AG04450 (cell line): Measurements from ENCODE around the gene GPR137. TPM values are rescaled to one million over a fixed set of nuclear protein-coding genes. Genes with fewer than 3 reads are reported as not detected.

ENCODE experiments used
- CTCF ChIA-PET: fragments of 300-600, 350-600 bp; formaldehyde crosslinking; extraction: SDS; loops from one replicate; lab custom pipeline; 2022; ENCODE audit warnings: antibody characterized with exemption, inconsistent platforms; lab: Charles Lee
- POLR2A ChIA-PET: fragments of 350-600 bp; formaldehyde crosslinking; extraction: SDS; loops from one replicate; lab custom pipeline; 2021; ENCODE audit warnings: antibody characterized with exemption, inconsistent platforms; lab: Yijun Ruan, JAX
- DNase-seq: peaks from one replicate; pipeline ENCODE4 v3.0.0-alpha.2; 2011; ENCODE audit warnings: low read depth, low spot score
- H3K27ac ChIP-seq: one replicate; pipeline ENCODE4 v1.5.1; 2012; ENCODE audit warnings: low read depth, low read length, control low read depth
- H3K27me3 ChIP-seq: one replicate; pipeline ENCODE4 v1.6.0; 2012; ENCODE audit warnings: low read length; ENCODE audit not compliant: control insufficient read depth, insufficient read depth
- H3K4me3 ChIP-seq: 2 replicates; pipeline ENCODE4 v1.5.1; 2011; ENCODE audit warnings: mild to moderate bottlenecking, low read depth, low read length, control low read depth
- H3K9me3 ChIP-seq: 2 replicates; pipeline ENCODE4 v1.5.1; 2012; ENCODE audit warnings: low read length; ENCODE audit not compliant: control insufficient read depth, insufficient read depth
- CTCF ChIP-seq: IDR thresholded peaks from 2 replicates; pipeline ENCODE4 v1.5.1; 2011; ENCODE audit warnings: low read depth, low read length, control low read depth, inconsistent platforms
- polyA plus RNA-seq: library from polyadenylated mRNA; depleted of rRNA; stranded (reverse); fragments of >200 nt; gene quantifications from 2 replicates; pipeline ENCODE4 v1.2.3, GENCODE V29; 2011

Gene GPR137
- polyA plus RNA-seq, 1 experiment, result 12.4 TPM

GRCh38 chr11:64299847-64300648 lies 14.4 kb downstream of the GPR137 start, which contains the start of gene CATSPERZ:
TSS of gene CATSPERZ (plus strand) at chr11:64300358. CDS start at chr11:64300411, 53 bp downstream.
- ChIA-PET CTCF (interaction anchor here (0.8 to 5.1 kb wide), 20 partner anchors 11 to 448 kb away, joined by 3 to 125 read pairs (median 6); partner anchors contain the start of genes BAD, FERMT3, GPR137 and KCNK4), POLR2A (interaction anchor here (0.6 to 1.1 kb wide), 5 partner anchors 29 to 115 kb away, joined by 3 to 7 read pairs (median 3); no protein-coding TSS in a partner anchor)
- TF ChIP-seq CTCF, result no peak
- H3K27me3 ChIP-seq, result peaks cover 58% of the 10 kb centered on the region
- H3K27ac ChIP-seq, result no peak within 1 kb of the TSS
- H3K9me3 ChIP-seq, result peaks cover 4% of the 10 kb centered on the region; the same call in 1 of the 2 replicates
- H3K4me3 ChIP-seq, result peak within 1 kb of the TSS; percentile 31
- no peak for DNase-seq

- no peak for TF ChIP-seq CTCF
- ChIA-PET POLR2A (interaction anchor here (0.8 to 2.2 kb wide), 3 partner anchors 18 to 62 kb away, joined by 3 to 12 read pairs (median 5); partner anchors contain the start of genes BAD and FKBP2), CTCF (interaction anchor here (0.6 to 5.1 kb wide), 25 partner anchors 8 to 302 kb away, joined by 3 to 125 read pairs (median 4); partner anchors contain the start of genes BAD, FERMT3, GPR137 and KCNK4)
- DNase-seq, result no peak
- H3K9me3 ChIP-seq, result no peaks in the 10 kb centered on the region; the same call in 1 of the 2 replicates
- no peak overlapping the region for H3K27ac ChIP-seq
- peaks cover 25% of the 10 kb centered on the region for H3K27me3 ChIP-seq
- no peak overlapping the region for H3K4me3 ChIP-seq
Measured at GRCh38 chr11:64303109-64304031, 17.7 kb downstream of the GPR137 start.

GRCh38 chr11:64304032-64304315 lies 18.3 kb downstream of the GPR137 start:
- Histone ChIP-seq H3K9me3 (no peaks in the 10 kb centered on the region; the same call in 1 of the 2 replicates), H3K27me3 (peaks cover 19% of the 10 kb centered on the region), H3K4me3 (peak overlapping the region; percentile 72), H3K27ac (peak overlapping the region; percentile 84)
- CTCF ChIA-PET, result interaction anchor here (0.6 to 5.1 kb wide), 25 partner anchors 9 to 302 kb away, joined by 3 to 125 read pairs (median 4); partner anchors contain the start of genes BAD, FERMT3, GPR137 and KCNK4
- DNase-seq, result no peak
- TF ChIP-seq CTCF, result no peak
- POLR2A ChIA-PET, result interaction anchor here (0.8 to 2.2 kb wide), 5 partner anchors 19 to 78 kb away, joined by 3 to 12 read pairs (median 4); partner anchors contain the start of genes BAD, FKBP2, NUDT22 and TRPT1

GRCh38 chr11:64304316-64305072 lies 18.8 kb downstream of the GPR137 start:
- Histone ChIP-seq H3K4me3 (peak overlapping the region; percentile 72), H3K27ac (peak overlapping the region; percentile 84), H3K27me3 (peaks cover 14% of the 10 kb centered on the region), H3K9me3 (no peaks in the 10 kb centered on the region; the same call in 1 of the 2 replicates)
- POLR2A ChIA-PET, result interaction anchor here (0.8 to 2.2 kb wide), 7 partner anchors 13 to 78 kb away, joined by 3 to 12 read pairs (median 4); partner anchors contain the start of genes BAD, FKBP2, NUDT22 and PRDX5
- CTCF ChIA-PET, result interaction anchor here (0.5 to 5.1 kb wide), 37 partner anchors 9 to 303 kb away, joined by 3 to 125 read pairs (median 5); partner anchors contain the start of genes BAD, FERMT3, FKBP2 and GPR137
- peak; percentile 84 for TF ChIP-seq CTCF
- DNase-seq, result peak; percentile 78
